ENCODE measurements around the gene CASQ2. TPM values are rescaled to one million over a fixed set of nuclear protein-coding genes. Genes with fewer than 3 reads are reported as not detected.

Gene CASQ2
- total and polyA plus RNA-seq, 9 of the 15 experiments (the other 6 are each of a cell fraction or from before 2014, with no cell fraction given): not detected

GRCh38 chr1:115729756-115730155 is 38.8 kb downstream of the CASQ2 start (continued):
- TF ChIP-seq BCLAF1 (IDR thresholded peaks at IDR 0.05; ENCODE audit: borderline replicate concordance in 1 of 2, control insufficient read depth in 1 of 2, low read depth in 2 of 2, low read length in 1 of 2) (no peak), ZNF239 (CRISPR knock-in tag; IDR thresholded peaks at IDR 0.05) (no peak), RB1 (IDR thresholded peaks at IDR 0.05; ENCODE audit: low read depth) (no peak), ZNF77 (CRISPR knock-in tag; IDR thresholded peaks at IDR 0.05) (no peak), HNRNPK (IDR thresholded peaks at IDR 0.05; ENCODE audit: low read depth, low read length, poor library complexity, severe bottlenecking) (no peak), NELFE (IDR thresholded peaks at IDR 0.05; ENCODE audit: insufficient read depth, insufficient read length) (no peak), TRIM25 (IDR thresholded peaks at IDR 0.05; ENCODE audit: borderline replicate concordance) (no peak), TCF3 (CRISPR knock-in tag; IDR thresholded peaks at IDR 0.05) (no peak), GTF2E2 (tag; IDR thresholded peaks at IDR 0.05) (no peak), MAZ (CRISPR knock-in tag; conservative IDR thresholded peaks at IDR 0.05 in 1 of 2, IDR thresholded peaks at IDR 0.05 in 1 of 2) (no peak), DPF2 (IDR thresholded peaks at IDR 0.05) (no peak)

All from K562 (cell line).